Thyroid gland (tissue), 4 donors: ENCODE measurements around the gene C20orf204.
A peak's percentile ranks its signal among the peaks of the same experiment; 100 is the strongest.

Source experiments
- POLR2A ChIP-seq, 2 donors: fragments of 450-650 bp; IDR thresholded peaks; one replicate each; pipeline ENCODE4 v1.6.1; 2017; ENCODE audit warnings: antibody characterized with exemption in 2 of 2, mild to moderate bottlenecking in 2 of 2, moderate library complexity in 1 of 2
- TF ChIP-seq, protein P1 (sequence below), 6 experiments: fragments of 200-600 bp in 3 of 6; fragments of 450-650 bp in 3 of 6; sonication (generic) in 3 of 6; IDR thresholded peaks; one replicate each; pipeline ENCODE4 v1.5.1; 2016 to 2019; ENCODE audit warnings: antibody characterized with exemption in 6 of 6, mild to moderate bottlenecking in 2 of 6, inconsistent platforms in 1 of 6, moderate library complexity in 1 of 6

DNA sequence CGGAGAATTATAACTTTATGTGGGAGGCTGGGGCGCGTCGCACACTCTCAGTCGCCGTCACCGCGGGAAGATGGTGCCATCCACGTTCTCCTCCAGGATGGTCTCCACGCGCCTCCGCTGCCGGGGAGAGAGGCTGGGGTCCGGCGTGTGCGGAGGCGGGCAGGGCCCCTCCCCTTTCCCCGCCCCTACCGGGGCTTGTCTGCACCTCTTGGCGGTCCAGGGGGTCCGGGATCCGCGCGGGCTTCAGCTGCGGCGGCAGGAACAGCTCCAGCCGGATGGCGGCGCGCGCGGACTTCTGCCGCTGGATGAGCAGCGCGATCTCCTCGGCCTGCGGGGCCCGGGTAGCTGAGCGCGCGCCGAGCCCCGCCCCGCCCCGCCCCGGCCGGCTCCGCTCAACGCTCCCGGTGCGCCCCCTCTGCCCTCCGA is 47.4 kb downstream of the C20orf204 start:
- TF ChIP-seq POLR2A (IDR thresholded peaks at IDR 0.05) = no peak
- TF ChIP-seq, protein P1, sequence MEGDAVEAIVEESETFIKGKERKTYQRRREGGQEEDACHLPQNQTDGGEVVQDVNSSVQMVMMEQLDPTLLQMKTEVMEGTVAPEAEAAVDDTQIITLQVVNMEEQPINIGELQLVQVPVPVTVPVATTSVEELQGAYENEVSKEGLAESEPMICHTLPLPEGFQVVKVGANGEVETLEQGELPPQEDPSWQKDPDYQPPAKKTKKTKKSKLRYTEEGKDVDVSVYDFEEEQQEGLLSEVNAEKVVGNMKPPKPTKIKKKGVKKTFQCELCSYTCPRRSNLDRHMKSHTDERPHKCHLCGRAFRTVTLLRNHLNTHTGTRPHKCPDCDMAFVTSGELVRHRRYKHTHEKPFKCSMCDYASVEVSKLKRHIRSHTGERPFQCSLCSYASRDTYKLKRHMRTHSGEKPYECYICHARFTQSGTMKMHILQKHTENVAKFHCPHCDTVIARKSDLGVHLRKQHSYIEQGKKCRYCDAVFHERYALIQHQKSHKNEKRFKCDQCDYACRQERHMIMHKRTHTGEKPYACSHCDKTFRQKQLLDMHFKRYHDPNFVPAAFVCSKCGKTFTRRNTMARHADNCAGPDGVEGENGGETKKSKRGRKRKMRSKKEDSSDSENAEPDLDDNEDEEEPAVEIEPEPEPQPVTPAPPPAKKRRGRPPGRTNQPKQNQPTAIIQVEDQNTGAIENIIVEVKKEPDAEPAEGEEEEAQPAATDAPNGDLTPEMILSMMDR (IDR thresholded peaks at IDR 0.05) = peak; percentile 24 to 72 (median 40)
